ENCODE data around the gene FILIP1. TPM values are rescaled to one million over a fixed set of nuclear protein-coding genes. Genes with fewer than 3 reads are reported as not detected.

The FILIP1 gene
- total and polyA plus RNA-seq, 8 donors: 0.31 to 29.8 (median 5.7) TPM

DNA sequence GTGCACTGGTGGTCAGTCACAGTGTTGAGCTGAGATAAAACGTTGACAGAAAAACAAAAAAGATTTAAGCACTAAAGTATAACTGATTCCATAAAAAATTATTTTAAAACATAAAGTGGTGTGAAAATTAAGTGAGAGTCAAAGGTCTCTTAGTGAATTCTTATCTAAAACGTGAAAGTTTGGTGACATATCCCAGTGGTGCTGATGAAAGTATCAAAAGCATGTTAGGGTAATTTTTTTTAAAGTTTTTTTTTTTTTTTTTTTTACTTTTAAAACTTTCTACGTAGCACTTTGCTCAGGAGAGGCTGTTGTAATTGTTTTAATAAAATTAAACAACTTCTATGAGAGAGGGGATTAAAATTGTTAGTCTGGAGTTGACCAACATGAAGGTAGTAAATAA, 143.4 kb downstream of the FILIP1 start:
- WGBS, 5 donors: 30 to 37% (median 35%) methylated on average over 3 of the region's 3 CpGs
- TF ChIP-seq POLR2A (IDR thresholded peaks at IDR 0.05): no peak
- TF ChIP-seq, protein P1, sequence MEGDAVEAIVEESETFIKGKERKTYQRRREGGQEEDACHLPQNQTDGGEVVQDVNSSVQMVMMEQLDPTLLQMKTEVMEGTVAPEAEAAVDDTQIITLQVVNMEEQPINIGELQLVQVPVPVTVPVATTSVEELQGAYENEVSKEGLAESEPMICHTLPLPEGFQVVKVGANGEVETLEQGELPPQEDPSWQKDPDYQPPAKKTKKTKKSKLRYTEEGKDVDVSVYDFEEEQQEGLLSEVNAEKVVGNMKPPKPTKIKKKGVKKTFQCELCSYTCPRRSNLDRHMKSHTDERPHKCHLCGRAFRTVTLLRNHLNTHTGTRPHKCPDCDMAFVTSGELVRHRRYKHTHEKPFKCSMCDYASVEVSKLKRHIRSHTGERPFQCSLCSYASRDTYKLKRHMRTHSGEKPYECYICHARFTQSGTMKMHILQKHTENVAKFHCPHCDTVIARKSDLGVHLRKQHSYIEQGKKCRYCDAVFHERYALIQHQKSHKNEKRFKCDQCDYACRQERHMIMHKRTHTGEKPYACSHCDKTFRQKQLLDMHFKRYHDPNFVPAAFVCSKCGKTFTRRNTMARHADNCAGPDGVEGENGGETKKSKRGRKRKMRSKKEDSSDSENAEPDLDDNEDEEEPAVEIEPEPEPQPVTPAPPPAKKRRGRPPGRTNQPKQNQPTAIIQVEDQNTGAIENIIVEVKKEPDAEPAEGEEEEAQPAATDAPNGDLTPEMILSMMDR (IDR thresholded peaks at IDR 0.05): no peak
- peak overlapping the region in 3 of 4 donors; percentile 32 to 41 (median 38) for H3K4me3 ChIP-seq
- H3K27me3 ChIP-seq: no peaks in the 10 kb centered on the region
- peaks cover 0 to 17% (median 12%) of the 10 kb centered on the region in 4 donors for H3K4me1 ChIP-seq
- H3K9me3 ChIP-seq: no peaks in the 10 kb centered on the region
- no peak for DNase-seq
- no peaks in the 10 kb centered on the region for H3K36me3 ChIP-seq
- intact Hi-C loops (cut with DNase I; ENCODE audit: low total_unique reads): no loop called here
- peak overlapping the region in 2 of 5 donors; percentile 20 to 67 for H3K27ac ChIP-seq

DNA sequence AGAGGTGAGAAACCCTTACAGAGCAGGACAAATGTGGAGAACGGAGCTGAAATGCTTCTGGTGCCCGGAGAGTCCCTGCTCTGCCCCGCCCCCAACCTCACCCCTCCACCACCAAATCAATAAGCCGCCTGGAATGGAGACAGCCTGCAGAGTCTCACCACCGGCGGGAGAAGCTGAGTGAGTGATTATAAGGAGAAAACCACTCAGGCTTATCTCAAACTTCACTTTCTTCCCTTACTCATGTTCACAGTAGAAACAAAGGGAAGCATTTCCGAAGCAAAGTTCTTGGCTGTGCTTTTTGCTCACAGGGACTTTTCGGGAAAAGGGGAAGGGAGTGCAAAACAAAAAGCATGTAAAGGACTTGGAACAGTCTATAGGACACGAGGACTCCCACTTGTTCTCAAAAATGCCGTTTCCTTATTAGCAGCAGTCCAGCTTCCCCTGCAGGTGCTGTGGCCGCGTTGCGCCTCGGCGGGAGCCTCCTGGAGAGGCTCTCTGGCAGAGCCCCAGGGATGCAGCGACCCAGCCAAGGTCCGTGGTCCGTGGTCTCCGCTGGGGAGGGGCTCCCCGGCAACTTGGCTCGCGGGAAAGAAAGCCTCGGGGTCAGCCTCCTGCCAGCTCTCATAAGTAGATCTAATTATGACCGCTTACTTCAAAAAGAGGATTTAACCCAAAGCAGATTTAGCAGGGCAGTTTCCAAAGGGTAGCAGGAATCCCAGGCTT, 144.2 kb downstream of the FILIP1 start:
- Histone ChIP-seq H3K27me3 (no peaks in the 10 kb centered on the region), H3K9me3 (no peaks in the 10 kb centered on the region), H3K27ac (peak overlapping the region in 4 of 5 donors; percentile 2 to 67 (median 29)), H3K4me3 (peak overlapping the region; percentile 32 to 41 (median 36)), H3K4me1 (peaks cover 0 to 17% (median 12%) of the 10 kb centered on the region in 4 donors), H3K36me3 (no peaks in the 10 kb centered on the region)
- peak in 1 of 2 donors; percentile 69 for DNase-seq
- intact Hi-C loops (cut with DNase I; ENCODE audit: low total_unique reads): no loop called here
- TF ChIP-seq POLR2A (IDR thresholded peaks at IDR 0.05) (no peak), EP300 (IDR thresholded peaks at IDR 0.05) (no peak), POLR2AphosphoS5 (IDR thresholded peaks at IDR 0.05) (no peak)
- TF ChIP-seq, protein P1 (IDR thresholded peaks at IDR 0.05): no peak
- WGBS, 5 donors: 1 to 4% (median 3%) methylated on average over 22 to 24 of the region's 24 CpGs

DNA sequence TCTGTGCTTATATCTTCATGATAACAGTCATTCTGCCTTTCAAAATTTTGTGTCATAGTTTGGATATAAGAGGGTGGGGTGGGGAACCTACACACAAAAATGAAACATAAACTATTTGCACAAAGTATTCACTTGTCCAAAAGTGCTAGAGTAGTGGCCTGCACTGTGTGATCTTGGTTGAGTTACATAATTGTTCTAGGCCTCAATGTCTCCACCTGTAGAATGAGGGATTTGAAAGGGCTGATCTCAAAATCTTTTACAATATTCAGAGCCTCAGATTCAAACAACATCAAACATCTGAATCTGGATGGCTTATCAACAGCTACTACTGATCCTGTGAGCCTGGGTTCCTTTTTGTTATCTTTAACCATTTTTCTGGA, 144.7 kb downstream of the FILIP1 start:
- Histone ChIP-seq H3K4me3 (peak overlapping the region in 3 of 4 donors; percentile 34 to 41 (median 38)), H3K4me1 (peaks cover 0 to 17% (median 12%) of the 10 kb centered on the region in 4 donors), H3K36me3 (no peaks in the 10 kb centered on the region), H3K27me3 (no peaks in the 10 kb centered on the region), H3K9me3 (no peaks in the 10 kb centered on the region), H3K27ac (peak overlapping the region in 2 of 5 donors; percentile 20 to 67)
- TF ChIP-seq POLR2A (IDR thresholded peaks at IDR 0.05) (no peak), POLR2AphosphoS5 (IDR thresholded peaks at IDR 0.05) (no peak), EP300 (IDR thresholded peaks at IDR 0.05) (no peak)
- TF ChIP-seq, protein P1 (IDR thresholded peaks at IDR 0.05): no peak
- intact Hi-C loops (cut with DNase I; ENCODE audit: low total_unique reads): no loop called here
- no peak for DNase-seq

DNA sequence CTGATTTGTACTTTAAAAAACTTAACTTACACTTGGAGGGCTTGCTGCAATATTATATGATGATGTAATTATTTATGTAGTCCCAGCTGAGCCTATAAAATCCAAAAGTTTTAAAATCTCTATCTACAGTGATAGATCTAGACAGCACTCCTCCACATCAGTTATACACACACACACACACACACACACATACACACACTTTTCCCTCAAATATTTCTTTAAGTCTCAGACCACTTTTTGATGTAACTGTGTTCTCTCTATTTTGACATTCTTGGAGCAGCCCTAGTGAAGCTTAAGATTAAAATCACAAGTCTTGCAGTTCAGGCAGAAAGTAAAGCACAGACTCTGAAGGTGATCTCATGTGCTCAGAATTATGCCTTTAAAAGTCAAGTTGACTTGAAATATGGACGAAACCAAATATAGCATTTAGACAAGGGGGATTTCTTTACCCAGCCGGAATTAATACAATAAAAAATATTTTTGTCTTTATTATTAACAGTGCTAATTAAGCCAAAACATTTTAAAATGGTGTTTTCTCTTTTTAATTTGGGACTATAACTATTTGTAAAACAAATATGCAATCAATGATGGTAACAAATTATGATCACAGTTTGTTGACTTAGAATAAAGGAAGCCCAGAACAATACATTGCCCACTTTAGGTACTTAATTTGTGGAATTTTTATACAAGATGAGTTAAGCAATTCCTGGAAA, 145.5 kb downstream of the FILIP1 start:
- H3K27me3 ChIP-seq: no peaks in the 10 kb centered on the region
- H3K4me3 ChIP-seq: no peak overlapping the region
- TF ChIP-seq POLR2A (IDR thresholded peaks at IDR 0.05) (no peak), POLR2AphosphoS5 (IDR thresholded peaks at IDR 0.05) (no peak), EP300 (IDR thresholded peaks at IDR 0.05) (no peak)
- TF ChIP-seq, protein P1 (IDR thresholded peaks at IDR 0.05): no peak
- WGBS, 5 donors: 80 to 95% (median 89%) methylated on average over 2 of the region's 2 CpGs
- H3K9me3 ChIP-seq: no peaks in the 10 kb centered on the region
- peak overlapping the region in 1 of 5 donors; percentile 67 for H3K27ac ChIP-seq
- DNase-seq: peak in 1 of 2 donors; percentile 67
- H3K4me1 ChIP-seq: peaks cover 0 to 17% (median 12%) of the 10 kb centered on the region in 4 donors
- intact Hi-C loops (cut with DNase I; ENCODE audit: low total_unique reads): no loop called here
- H3K36me3 ChIP-seq: no peaks in the 10 kb centered on the region

Measured in stomach (tissue), 9 donors.